Stimulated activated CD4-positive, alpha-beta T cell treated with anti-CD3 and anti-CD28 coated beads, Interleukin-1b, Interleukin-23, amount 100 ng/mL, for 4 hours (primary cell): ENCODE results near the gene CEP192.
"Not testable (repeated sequence)": the region's sequence is repeated elsewhere in the genome, so short reads cannot be mapped to it uniquely, and the experiment has no call there.

Experiments used
- DNase-seq, 2 donors: peaks; one replicate each; pipeline ENCODE4 v3.0.0-alpha.2; 2020; ENCODE audit warnings: low read depth in 2 of 2

CEP192 gene

DNA sequence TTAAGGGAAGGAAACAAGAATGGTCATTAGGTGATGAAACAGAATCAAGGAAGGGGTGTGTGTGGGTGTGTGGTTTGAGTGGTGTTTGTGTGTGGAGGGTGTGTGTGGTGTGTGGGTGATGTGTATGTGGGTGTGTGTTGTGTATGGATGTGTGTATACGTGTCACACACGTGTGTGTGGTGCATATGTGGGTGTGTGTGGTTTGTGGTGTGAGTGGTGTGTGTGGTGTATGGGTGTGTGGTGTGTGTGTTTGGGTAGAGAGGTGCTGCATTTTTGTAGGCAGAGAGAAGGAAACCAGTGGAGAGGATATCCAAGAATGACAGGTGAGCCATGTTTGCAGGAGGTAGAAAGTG, 1.1 kb upstream of the CEP192 start:
- DNase-seq, result peak in 1 of 2 donors; percentile 23

DNA sequence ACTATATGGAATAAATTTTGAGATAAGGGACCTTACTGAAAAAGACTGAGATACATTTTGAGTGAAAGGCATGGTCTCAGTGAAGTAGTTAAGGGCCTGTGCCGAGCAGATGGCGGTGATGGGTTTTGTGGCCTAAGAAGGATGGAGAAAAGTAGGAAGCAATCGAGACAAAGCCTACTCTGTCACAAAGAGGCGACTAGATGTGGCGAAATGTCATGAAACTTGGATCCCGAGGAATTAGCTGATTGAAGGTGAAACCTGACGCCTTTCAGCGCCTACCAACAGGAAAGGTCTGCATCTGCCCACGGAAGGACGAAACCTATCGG, 558 bp upstream of the CEP192 start:
- no peak for DNase-seq

DNA sequence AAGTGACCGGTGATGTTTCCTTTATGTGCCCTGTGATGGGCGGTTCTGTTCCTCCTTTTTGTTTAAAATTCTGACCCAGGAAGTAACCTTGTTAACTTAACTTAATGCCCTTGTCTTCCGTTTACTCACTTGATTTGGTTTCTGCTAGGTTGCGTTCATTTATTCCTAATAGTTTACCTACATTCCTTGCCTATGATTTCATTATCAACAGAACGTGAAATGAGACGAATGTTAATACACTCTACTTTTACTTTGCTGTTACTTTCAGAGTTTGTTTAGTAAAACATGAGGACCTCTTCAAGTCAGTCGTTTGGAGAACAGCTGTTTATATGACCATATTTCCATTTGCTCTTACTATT, 638 bp downstream of the CEP192 start:
- DNase-seq, result no peak

- no peak for DNase-seq
Observed at GRCh38 chr18:12993439-12993838, 2.3 kb downstream of the CEP192 start.

DNA sequence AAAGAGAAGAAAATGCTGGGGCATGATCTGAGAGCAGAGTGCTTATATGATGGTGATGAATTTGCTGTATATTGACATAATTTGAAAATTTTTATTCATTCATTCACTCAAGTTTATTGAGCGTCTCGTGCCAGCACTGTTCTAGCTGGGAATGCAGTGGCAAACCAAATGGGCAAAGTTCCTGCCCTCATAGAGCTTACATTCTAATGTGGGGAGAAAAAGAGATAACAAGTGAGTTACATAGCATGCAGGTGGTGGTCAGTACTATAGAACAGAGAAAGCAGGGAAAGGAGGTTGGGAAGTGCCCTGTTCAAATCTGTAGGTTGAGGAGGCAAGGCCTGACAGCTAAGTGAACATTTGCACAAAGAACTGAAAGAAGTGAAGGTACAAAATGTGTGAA, 4.3 kb downstream of the CEP192 start:
- no peak for DNase-seq

DNA sequence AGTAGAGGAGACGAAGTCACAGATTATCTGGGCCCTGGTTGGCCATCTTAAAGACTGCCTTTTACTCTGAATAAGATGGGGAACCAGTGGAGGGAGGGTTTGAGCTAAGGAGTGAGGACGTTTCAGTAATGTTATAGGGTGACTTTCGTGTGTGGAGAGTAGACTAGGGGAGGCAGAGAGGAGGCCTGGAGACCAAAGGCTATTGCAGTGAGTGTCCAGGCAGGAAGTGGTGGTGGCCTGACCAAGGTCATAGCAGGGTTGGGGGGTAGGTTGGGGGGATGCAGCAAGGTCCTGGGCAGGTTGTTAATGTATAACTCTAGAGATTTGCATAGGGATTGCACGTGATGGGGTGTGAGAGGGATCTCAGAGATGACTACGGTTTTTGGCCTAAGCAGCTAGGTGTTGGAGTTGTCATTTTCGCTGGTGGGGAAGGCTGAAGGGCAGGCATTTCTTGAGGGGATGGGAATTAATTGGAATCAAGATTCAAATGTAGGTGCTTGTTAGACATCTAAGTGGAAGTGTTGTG, 4.9 kb downstream of the CEP192 start:
- DNase-seq, result no peak

GRCh38 chr18:12996661-12997292, 5.6 kb downstream of the CEP192 start:
- no peak for DNase-seq

- DNase-seq, result not testable (repeated sequence)
Observed at GRCh38 chr18:12997330-12997729, 6.2 kb downstream of the CEP192 start.

- DNase-seq, result no peak
Observed at GRCh38 chr18:12998332-12999060, 7.3 kb downstream of the CEP192 start.

- DNase-seq, result no peak
Observed at GRCh38 chr18:13003466-13003896, 12.3 kb downstream of the CEP192 start.

- DNase-seq, result no peak
Observed at GRCh38 chr18:13004396-13004795, 13.2 kb downstream of the CEP192 start.

DNA sequence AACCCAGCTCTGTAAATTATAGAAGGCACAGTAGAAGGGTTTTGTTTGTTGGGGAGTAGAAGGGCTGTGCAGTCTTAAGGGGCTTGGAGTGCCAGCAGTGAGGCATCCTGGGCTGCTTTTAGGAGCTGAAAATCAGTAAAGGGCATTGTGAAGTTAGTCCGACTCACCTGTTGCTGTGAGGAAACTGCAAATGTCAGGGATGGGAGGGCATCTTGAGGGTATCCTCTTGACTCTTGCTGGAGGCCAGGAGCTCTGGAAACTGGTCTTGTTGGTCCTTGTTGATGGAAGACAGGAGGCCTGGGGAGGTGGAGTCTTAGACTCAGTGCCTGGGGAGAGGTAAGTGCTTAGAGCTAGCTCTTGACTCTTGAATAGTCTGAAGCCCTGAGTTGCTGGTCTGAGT, 14.1 kb downstream of the CEP192 start:
- DNase-seq, result no peak

DNA sequence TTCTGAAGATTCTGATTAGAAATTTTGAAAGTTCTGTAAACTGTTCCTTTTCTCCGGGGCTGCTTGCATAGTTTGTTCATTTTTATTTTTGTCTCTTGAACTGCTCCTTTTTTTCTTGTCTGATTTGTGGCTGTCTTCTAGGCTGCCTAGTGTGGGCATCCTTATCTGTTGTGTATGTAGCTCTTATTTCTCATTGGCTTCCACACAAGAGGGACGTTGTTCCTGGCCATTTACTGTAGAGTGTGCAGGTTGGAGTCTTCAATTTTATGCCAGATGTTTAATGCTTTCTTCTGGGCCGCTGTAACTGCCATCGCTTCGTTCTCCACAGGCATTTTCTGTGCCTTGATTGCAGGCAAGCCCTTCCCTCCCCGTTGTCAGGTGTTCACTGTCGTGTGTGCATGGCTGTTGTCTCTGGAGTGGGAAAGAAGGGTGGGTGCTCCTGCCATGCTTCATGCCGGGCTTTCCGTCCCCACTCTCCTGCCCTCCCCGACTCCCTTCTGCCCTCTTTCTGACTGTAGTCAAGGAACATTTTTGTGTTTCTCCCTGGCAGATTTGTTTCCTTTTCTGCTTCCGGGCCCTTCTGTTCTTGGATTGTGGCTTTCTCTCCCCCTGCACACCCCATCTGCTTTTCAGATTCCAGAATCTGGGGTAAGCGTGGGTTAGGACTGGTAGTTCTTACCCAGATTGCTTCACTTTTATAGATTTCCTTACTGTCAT, 15.5 kb downstream of the CEP192 start:
- DNase-seq, result no peak

DNA sequence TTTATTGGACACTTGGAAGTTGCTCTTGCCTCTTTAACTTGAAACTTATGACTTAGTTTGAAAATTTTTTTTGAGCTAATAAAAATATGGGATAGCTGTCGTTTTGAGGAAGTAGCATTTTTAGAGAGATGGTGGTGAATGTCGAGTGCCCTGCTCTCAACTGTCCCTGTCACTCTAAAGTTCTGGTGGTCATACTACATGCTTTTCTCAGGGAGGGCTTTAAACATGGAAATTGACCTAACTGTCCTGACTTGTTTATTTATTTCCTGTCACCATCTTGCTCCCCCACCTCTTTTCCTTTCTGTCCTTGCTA, 16.0 kb downstream of the CEP192 start:
- DNase-seq, result no peak

DNA sequence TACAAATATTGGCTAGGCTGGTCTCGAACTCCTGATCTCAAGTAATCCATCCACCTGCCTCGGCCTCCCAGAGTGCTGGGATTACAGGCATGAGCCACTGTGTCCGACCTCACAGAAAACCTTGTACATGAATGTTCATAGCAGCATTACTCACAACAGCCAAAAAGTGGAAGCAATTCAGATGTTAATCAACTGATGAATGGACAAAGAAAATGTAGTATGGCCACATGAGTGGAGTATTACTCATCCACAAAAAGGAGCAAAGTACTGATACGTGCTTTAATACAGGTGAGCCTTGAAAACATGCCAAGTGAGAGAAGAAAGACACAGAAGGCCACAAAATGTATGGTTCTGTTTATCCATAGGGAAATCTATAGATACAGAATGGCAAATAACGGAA, 20.6 kb downstream of the CEP192 start:
- no peak for DNase-seq

DNA sequence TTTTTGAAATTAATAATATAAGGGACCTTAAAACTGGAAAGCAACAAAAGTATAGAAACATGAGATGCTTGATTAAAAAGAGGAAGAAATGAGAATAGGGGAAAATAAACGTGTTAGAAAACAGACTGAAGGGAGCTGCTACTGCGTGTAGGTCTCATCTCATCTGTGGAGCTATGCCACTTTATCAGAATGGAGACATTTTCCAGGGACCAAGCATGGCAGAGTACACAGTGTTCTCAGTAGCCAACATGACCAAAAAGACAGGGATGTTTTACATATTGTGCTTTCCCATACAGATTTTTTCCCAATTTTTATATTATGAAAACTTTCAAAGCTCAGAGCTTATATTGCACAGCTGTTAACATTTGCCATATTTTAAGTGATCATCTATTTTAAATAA, 23.1 kb downstream of the CEP192 start:
- no peak for DNase-seq

DNA sequence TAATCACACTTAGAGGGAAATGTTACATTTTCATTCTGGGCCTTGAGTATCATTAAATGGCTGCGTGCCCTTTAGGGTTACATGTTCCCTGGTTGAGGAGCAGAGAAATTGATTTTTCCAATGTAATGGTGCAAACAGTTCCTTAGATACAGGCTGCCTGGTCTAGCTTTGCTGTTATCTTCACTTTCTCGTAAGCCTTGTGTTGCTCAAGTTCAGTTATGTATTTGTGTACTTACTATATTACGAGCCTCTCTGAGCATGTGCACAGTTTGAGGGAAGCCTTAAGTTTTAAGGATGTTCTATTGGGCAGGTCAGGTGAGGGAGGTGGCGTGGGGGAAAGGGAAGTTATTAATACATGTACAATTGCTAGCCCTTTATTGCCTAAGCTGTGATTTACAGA, 23.7 kb downstream of the CEP192 start:
- no peak for DNase-seq

GRCh38 chr18:13017247-13017875, 26.2 kb downstream of the CEP192 start:
- no peak for DNase-seq

DNA sequence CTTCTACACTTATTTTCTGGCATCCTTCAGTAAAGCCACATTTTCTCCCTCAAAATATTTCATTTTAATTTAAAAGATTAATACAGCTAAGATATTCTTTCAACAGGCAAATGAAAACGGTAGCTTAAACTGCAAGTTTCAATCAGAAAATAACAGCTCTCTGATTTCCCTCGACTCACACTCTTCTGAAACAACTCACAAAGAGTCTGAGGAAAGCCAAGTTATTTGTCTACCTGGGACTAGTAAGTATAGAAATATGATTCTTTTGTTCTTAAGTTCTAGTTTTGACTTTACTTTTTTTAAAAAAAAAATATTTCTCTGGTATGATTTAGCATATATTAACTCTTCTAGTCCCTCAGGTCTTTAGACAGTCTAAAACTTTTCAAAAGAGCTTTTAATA, 27.2 kb downstream of the CEP192 start:
- DNase-seq, result no peak

GRCh38 chr18:13019301-13019700, 28.1 kb downstream of the CEP192 start:
- no peak for DNase-seq

DNA sequence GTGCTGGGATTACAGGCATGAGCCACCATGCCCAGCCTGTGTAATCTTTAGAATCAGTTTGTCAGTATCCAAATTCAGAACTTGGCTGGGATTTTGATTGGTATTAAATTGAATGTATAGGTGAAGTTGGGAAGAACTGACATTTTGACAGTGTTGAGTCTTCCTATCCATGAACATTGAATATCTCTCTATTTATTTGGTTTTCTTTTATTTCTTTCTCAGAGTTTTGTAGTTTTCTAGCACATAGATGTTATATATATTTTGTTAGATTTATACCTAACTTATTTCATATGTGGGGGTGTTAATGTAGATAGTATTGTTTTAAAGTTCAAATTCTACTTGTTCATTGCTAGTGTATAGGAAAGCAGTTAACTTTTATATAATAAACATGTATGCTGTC, 31.5 kb downstream of the CEP192 start:
- no peak for DNase-seq

- DNase-seq, result no peak
Observed at GRCh38 chr18:13025233-13025632, 34.1 kb downstream of the CEP192 start.
